ENCODE results near the gene LY86. TPM values are rescaled to one million over a fixed set of nuclear protein-coding genes. Genes with fewer than 3 reads are reported as not detected.

Gene LY86
- total and polyA plus RNA-seq, 2 donors (not counting 1 experiment from before 2014, with no cell fraction given) = 68.7 to 90.2 TPM

- Histone ChIP-seq H3K9ac (ENCODE audit: low read length) (no peak overlapping the region), H3K27ac (ENCODE audit: low read length in 2 of 2) (no peak overlapping the region), H3K4me1 (ENCODE audit: control insufficient read depth in 2 of 2, insufficient read depth in 2 of 2, low read length in 2 of 2) (no peaks in the 10 kb centered on the region), H4K20me1 (ENCODE audit: control insufficient read depth, insufficient read depth, low read length, poor library complexity, severe bottlenecking) (peaks cover 3% of the 10 kb centered on the region), H3K9me3 (ENCODE audit: control extremely low read depth in 1 of 3, control insufficient read depth in 2 of 3, insufficient read depth in 1 of 3, low read length in 2 of 3) (no peaks in the 10 kb centered on the region), H3K4me3 (ENCODE audit: control extremely low read depth in 1 of 5, extremely low read depth in 1 of 5, insufficient read depth in 1 of 5, low read depth in 2 of 5, low read length in 4 of 5) (no peak overlapping the region), H2AFZ (ENCODE audit: insufficient read depth, low read depth, low read length, poor library complexity, severe bottlenecking) (no peak overlapping the region), H3K36me3 (replicated peaks in 1 of 2; ENCODE audit: control extremely low read depth in 1 of 2, control insufficient read depth in 1 of 2, extremely low read depth in 1 of 2, insufficient read depth in 2 of 2, low read length in 1 of 2) (peaks cover 6 to 85% of the 10 kb centered on the region in 2 experiments), H3K4me2 (replicated peaks; ENCODE audit: low read depth, low read length, poor library complexity, severe bottlenecking) (no peak overlapping the region), H3K27me3 (replicated peaks in 1 of 4; ENCODE audit: control extremely low read depth in 1 of 4, control insufficient read depth in 3 of 4, insufficient read depth in 4 of 4, low read length in 3 of 4) (no peaks in the 10 kb centered on the region), H3K79me2 (ENCODE audit: control insufficient read depth, insufficient read depth, low read length) (no peaks in the 10 kb centered on the region)
- no peak overlapping the region for H3K27ac Mint-ChIP-seq
- TF ChIP-seq EZH2 (IDR thresholded peaks at IDR 0.05; ENCODE audit: borderline replicate concordance, insufficient read depth, low read depth, low read length, poor library complexity, severe bottlenecking) (no peak), CTCF (IDR thresholded peaks at IDR 0.05) (no peak)
- H3K27me3 Mint-ChIP-seq = no peaks in the 10 kb centered on the region
- H3K9me3 Mint-ChIP-seq (ENCODE audit: insufficient read depth) = no peaks in the 10 kb centered on the region
- 67% methylated on average over 3 of the region's 5 CpGs for WGBS (ENCODE audit: insufficient coverage)
- no peak overlapping the region for H3K4me3 Mint-ChIP-seq
- intact Hi-C loops (cut with micrococcal nuclease) = no loop called here
- CTCF ChIA-PET = interaction anchor here (1.4 to 1.6 kb wide), 2 partner anchors 27 to 92 kb away, joined by 3 to 4 read pairs; no protein-coding TSS in a partner anchor
- H3K4me1 Mint-ChIP-seq = no peaks in the 10 kb centered on the region
- POLR2A ChIA-PET = no interaction called here
- ATAC-seq (ENCODE audit: low read depth) (no peak), DNase-seq (no peak)
These were observed 60.3 kb downstream of the LY86 start for GRCh38 chr6:6648692-6649343.

- DNase-seq (no peak), ATAC-seq (ENCODE audit: low read depth) (no peak)
- no peak overlapping the region for H2AFZ ChIP-seq (ENCODE audit: insufficient read depth, low read depth, low read length, poor library complexity, severe bottlenecking)
- H3K9ac ChIP-seq (ENCODE audit: low read length) = no peak overlapping the region
- TF ChIP-seq EZH2 (IDR thresholded peaks at IDR 0.05; ENCODE audit: borderline replicate concordance, insufficient read depth, low read depth, low read length, poor library complexity, severe bottlenecking) (no peak), CTCF (IDR thresholded peaks at IDR 0.05) (no peak)
- H4K20me1 ChIP-seq (ENCODE audit: control insufficient read depth, insufficient read depth, low read length, poor library complexity, severe bottlenecking) = peaks cover 3% of the 10 kb centered on the region
- Mint-ChIP-seq H3K27me3 (no peaks in the 10 kb centered on the region), H3K9me3 (ENCODE audit: insufficient read depth) (no peaks in the 10 kb centered on the region), H3K27ac (no peak overlapping the region), H3K4me1 (no peaks in the 10 kb centered on the region), H3K4me3 (no peak overlapping the region)
- H3K4me2 ChIP-seq (replicated peaks; ENCODE audit: low read depth, low read length, poor library complexity, severe bottlenecking) = no peak overlapping the region
- H3K4me3 ChIP-seq (ENCODE audit: control extremely low read depth in 1 of 5, extremely low read depth in 1 of 5, insufficient read depth in 1 of 5, low read depth in 2 of 5, low read length in 4 of 5) = no peak overlapping the region
- WGBS (ENCODE audit: insufficient coverage) = 100% methylated on average over 6 of the region's 7 CpGs
- intact Hi-C loops (cut with micrococcal nuclease) = no loop called here
- peaks cover 6 to 86% of the 10 kb centered on the region in 2 experiments for H3K36me3 ChIP-seq (replicated peaks in 1 of 2; ENCODE audit: control extremely low read depth in 1 of 2, control insufficient read depth in 1 of 2, extremely low read depth in 1 of 2, insufficient read depth in 2 of 2, low read length in 1 of 2)
- H3K9me3 ChIP-seq (ENCODE audit: control extremely low read depth in 1 of 3, control insufficient read depth in 2 of 3, insufficient read depth in 1 of 3, low read length in 2 of 3) = no peaks in the 10 kb centered on the region
- no peak overlapping the region for H3K27ac ChIP-seq (ENCODE audit: low read length in 2 of 2)
- no peaks in the 10 kb centered on the region for H3K4me1 ChIP-seq (ENCODE audit: control insufficient read depth in 2 of 2, insufficient read depth in 2 of 2, low read length in 2 of 2)
- ChIA-PET POLR2A (no interaction called here), CTCF (interaction anchor here (1.0 to 1.6 kb wide), 3 partner anchors 26 to 95 kb away, joined by 3 read pairs; no protein-coding TSS in a partner anchor)
- no peaks in the 10 kb centered on the region for H3K79me2 ChIP-seq (ENCODE audit: control insufficient read depth, insufficient read depth, low read length)
- H3K27me3 ChIP-seq (replicated peaks in 1 of 4; ENCODE audit: control extremely low read depth in 1 of 4, control insufficient read depth in 3 of 4, insufficient read depth in 4 of 4, low read length in 3 of 4) = no peaks in the 10 kb centered on the region
These were observed 61.4 kb downstream of the LY86 start for GRCh38 chr6:6649824-6650349.

Measured in B cell (primary cell).